NCI-H2107 treated with DMSO at 0.1 percent for 48 hours (cell line): ENCODE data around the gene SMIM32.
A peak's percentile ranks its signal among the peaks of the same experiment; 100 is the strongest.

Experiments
- DNase-seq: peaks from one replicate; lab custom pipeline; 2025; ENCODE audit not compliant: unreplicated experiment; lab: John Stamatoyannopoulos, UW

Gene SMIM32

GRCh38 chr5:136192526-136193321 lies at the start of gene SMIM32:
Gene SMIM32 (minus strand): TSS chr5:136193162. CDS start chr5:136192524, 638 bp downstream.
- no peak for DNase-seq

- no peak for DNase-seq
These were observed 49.6 kb upstream of the SMIM32 start for GRCh38 chr5:136242611-136243010.

- DNase-seq = no peak
These were observed 49.2 kb upstream of the SMIM32 start for GRCh38 chr5:136242136-136242535.

GRCh38 chr5:136240894-136241293 lies 47.9 kb upstream of the SMIM32 start:
- DNase-seq = no peak

- no peak for DNase-seq
These were observed 43.6 kb upstream of the SMIM32 start for GRCh38 chr5:136236479-136237083.

GRCh38 chr5:136235321-136235720 lies 42.4 kb upstream of the SMIM32 start:
- DNase-seq = no peak

- no peak for DNase-seq
These were observed 39.4 kb upstream of the SMIM32 start for GRCh38 chr5:136232316-136232715.

GRCh38 chr5:136230176-136230575 lies 37.2 kb upstream of the SMIM32 start:
- no peak for DNase-seq

GRCh38 chr5:136228136-136228757 lies 35.3 kb upstream of the SMIM32 start:
- no peak for DNase-seq

- no peak for DNase-seq
These were observed 33.4 kb upstream of the SMIM32 start for GRCh38 chr5:136226401-136226800.

GRCh38 chr5:136225796-136226195 lies 32.8 kb upstream of the SMIM32 start:
- no peak for DNase-seq

- no peak for DNase-seq
These were observed 29.7 kb upstream of the SMIM32 start for GRCh38 chr5:136222580-136223235.

GRCh38 chr5:136221340-136221739 lies 28.4 kb upstream of the SMIM32 start:
- DNase-seq = no peak

GRCh38 chr5:136216230-136216629 lies 23.3 kb upstream of the SMIM32 start:
- DNase-seq = no peak

GRCh38 chr5:136215812-136216211 lies 22.9 kb upstream of the SMIM32 start:
- no peak for DNase-seq

- DNase-seq = no peak
These were observed 21.0 kb upstream of the SMIM32 start for GRCh38 chr5:136213919-136214493.

GRCh38 chr5:136212252-136212721 lies 19.3 kb upstream of the SMIM32 start:
- peak; percentile 10 for DNase-seq

GRCh38 chr5:136211282-136212040 lies 18.5 kb upstream of the SMIM32 start:
- no peak for DNase-seq

- no peak for DNase-seq
These were observed 17.3 kb upstream of the SMIM32 start for GRCh38 chr5:136210259-136210658.

- DNase-seq = no peak
These were observed 16.5 kb upstream of the SMIM32 start for GRCh38 chr5:136209346-136209910.
